GM12892 (cell line): ENCODE data around the gene KLK2. TPM values are rescaled to one million over a fixed set of nuclear protein-coding genes. Genes with fewer than 3 reads are reported as not detected.

Experiments used
- DNase-seq: peaks from one replicate; pipeline ENCODE4 v3.0.0; 2011; ENCODE audit not compliant: insufficient read length
- FAIRE-seq: peaks from 2 replicates; lab custom pipeline; 2011; peaks lifted over from hg19 to GRCh38; lab: Jason Lieb, UNC
- POLR2A ChIP-seq: IDR thresholded peaks from 2 replicates; pipeline ENCODE4 v1.6.1; 2011; ENCODE audit warnings: low read depth, low read length, control low read depth
- POLR2AphosphoS5 ChIP-seq: IDR thresholded peaks from 2 replicates; pipeline ENCODE4 v1.6.1; 2011; ENCODE audit warnings: low read depth, low read length, control low read depth
- TAF1 ChIP-seq: IDR thresholded peaks from 2 replicates; pipeline ENCODE4 v1.6.1; 2011; ENCODE audit warnings: low read depth, mild to moderate bottlenecking, control low read depth, low read length, borderline replicate concordance
- polyA plus RNA-seq: library from polyadenylated mRNA; unstranded; fragments of >200 nt; gene quantifications from one replicate; pipeline ENCODE4 v1.2.1, GENCODE V29; 2012; ENCODE audit warnings: missing spikeins, inconsistent platforms; ENCODE audit not compliant: missing spikeins

KLK2 gene
- 2.0 TPM for polyA plus RNA-seq

GRCh38 chr19:50873056-50873455, at the start of gene KLK2:
KLK2 (plus strand) TSS chr19:50873439; CDS start chr19:50873474, 35 bp downstream.
- FAIRE-seq (no peak), DNase-seq (no peak)
- TF ChIP-seq TAF1 (no peak), POLR2AphosphoS5 (no peak), POLR2A (no peak)

GRCh38 chr19:50826492-50827240, 46.6 kb upstream of the KLK2 start:
- no peak for FAIRE-seq

GRCh38 chr19:50827476-50827875, 45.8 kb upstream of the KLK2 start:
- FAIRE-seq (no peak), DNase-seq (no peak)
- TF ChIP-seq POLR2AphosphoS5: no peak
- no peak for TF ChIP-seq TAF1
- TF ChIP-seq POLR2A: no peak

More at GRCh38 chr19:50826492-50827240, 46.6 kb upstream of the KLK2 start:
- DNase-seq: no peak
- TF ChIP-seq POLR2A (no peak), POLR2AphosphoS5 (no peak), TAF1 (no peak)

- TF ChIP-seq POLR2AphosphoS5: no peak
- TF ChIP-seq TAF1: no peak
- FAIRE-seq (no peak), DNase-seq (no peak)
These were observed 43.4 kb upstream of the KLK2 start for GRCh38 chr19:50829801-50830200.

GRCh38 chr19:50830266-50831025, 42.8 kb upstream of the KLK2 start:
- TF ChIP-seq TAF1 (no peak), POLR2A (no peak)
- FAIRE-seq (no peak), DNase-seq (no peak)

GRCh38 chr19:50831026-50831396, 42.2 kb upstream of the KLK2 start:
- no peak for FAIRE-seq
- no peak for DNase-seq
- TF ChIP-seq POLR2AphosphoS5 (no peak), TAF1 (no peak), POLR2A (no peak)

GRCh38 chr19:50832666-50833065, 40.6 kb upstream of the KLK2 start:
- TF ChIP-seq POLR2A (no peak), POLR2AphosphoS5 (no peak), TAF1 (no peak)
- DNase-seq (no peak), FAIRE-seq (no peak)

- DNase-seq (no peak), FAIRE-seq (no peak)
- TF ChIP-seq POLR2A (no peak), POLR2AphosphoS5 (no peak), TAF1 (no peak)
These were observed 40.0 kb upstream of the KLK2 start, which contains the start of gene KLK15 for GRCh38 chr19:50833117-50833801. KLK15 (minus strand) TSS chr19:50833574; CDS start chr19:50831492, 2,082 bp downstream.

GRCh38 chr19:50833802-50834167, 39.5 kb upstream of the KLK2 start:
- TF ChIP-seq POLR2AphosphoS5: no peak
- TF ChIP-seq POLR2A: no peak
- no peak for TF ChIP-seq TAF1
- FAIRE-seq (no peak), DNase-seq (no peak)

- DNase-seq (no peak), FAIRE-seq (peak; percentile 58)
- TF ChIP-seq POLR2A (no peak), POLR2AphosphoS5 (no peak), TAF1 (no peak)
These were observed 38.0 kb upstream of the KLK2 start for GRCh38 chr19:50835103-50835784.

- FAIRE-seq (peak; percentile 98), DNase-seq (peak; percentile 93)
- TF ChIP-seq POLR2A (peak; percentile 74; the same call in 1 of the 2 replicates), POLR2AphosphoS5 (peak; percentile 68; the same call in 1 of the 2 replicates), TAF1 (no peak)
These were observed 37.3 kb upstream of the KLK2 start for GRCh38 chr19:50835785-50836542.
